Activated CD4-positive, alpha-beta T cell treated with anti-CD3 and anti-CD28 coated beads, Interleukin-2, amount 50 U/mL, for 4 hours (primary cell): ENCODE results near the gene TRMT1.

ENCODE experiments used
- DNase-seq, 2 experiments: peaks; one replicate each; pipeline ENCODE4 v3.0.0-alpha.2; 2020

Gene TRMT1

GRCh38 chr19:13069415-13070359 lies 46.9 kb downstream of the TRMT1 start:
- no peak for DNase-seq

- DNase-seq: no peak
These were observed 48.3 kb downstream of the TRMT1 start for GRCh38 chr19:13068085-13068846.

- DNase-seq: no peak
These were observed 49.4 kb downstream of the TRMT1 start for GRCh38 chr19:13066933-13067807.

GRCh38 chr19:13066226-13066625 lies 50.3 kb downstream of the TRMT1 start:
- no peak for DNase-seq

GRCh38 chr19:13064092-13064489 lies 52.4 kb downstream of the TRMT1 start:
- DNase-seq: no peak

GRCh38 chr19:13063461-13064091 lies 53.0 kb downstream of the TRMT1 start:
- DNase-seq: no peak

- no peak for DNase-seq
These were observed 54.2 kb downstream of the TRMT1 start for GRCh38 chr19:13062317-13062716.

GRCh38 chr19:13060964-13061927 lies 55.3 kb downstream of the TRMT1 start:
- DNase-seq: peak; percentile 69 to 73

GRCh38 chr19:13060233-13060963 lies 56.1 kb downstream of the TRMT1 start:
- DNase-seq: no peak

- no peak for DNase-seq
These were observed 57.4 kb downstream of the TRMT1 start for GRCh38 chr19:13058951-13059660.

- DNase-seq: no peak
These were observed 58.8 kb downstream of the TRMT1 start for GRCh38 chr19:13057744-13058143.

GRCh38 chr19:13057147-13057572 lies 59.4 kb downstream of the TRMT1 start:
- no peak for DNase-seq

- no peak for DNase-seq
These were observed 60.4 kb downstream of the TRMT1 start for GRCh38 chr19:13056052-13056660.

- no peak for DNase-seq
These were observed 61.1 kb downstream of the TRMT1 start for GRCh38 chr19:13055213-13056051.
